Stimulated activated CD4-positive, alpha-beta T cell treated with anti-CD3 and anti-CD28 coated beads, Interleukin-15, amount 100 ng/mL, for 24 hours (primary cell): ENCODE measurements around the gene PDE4D.
"Not testable (repeated sequence)": the region's sequence is repeated elsewhere in the genome, so short reads cannot be mapped to it uniquely, and the experiment has no call there.

Experiments used
- DNase-seq: peaks from one replicate; pipeline ENCODE4 v3.0.0-alpha.2; 2020

Gene PDE4D

DNA sequence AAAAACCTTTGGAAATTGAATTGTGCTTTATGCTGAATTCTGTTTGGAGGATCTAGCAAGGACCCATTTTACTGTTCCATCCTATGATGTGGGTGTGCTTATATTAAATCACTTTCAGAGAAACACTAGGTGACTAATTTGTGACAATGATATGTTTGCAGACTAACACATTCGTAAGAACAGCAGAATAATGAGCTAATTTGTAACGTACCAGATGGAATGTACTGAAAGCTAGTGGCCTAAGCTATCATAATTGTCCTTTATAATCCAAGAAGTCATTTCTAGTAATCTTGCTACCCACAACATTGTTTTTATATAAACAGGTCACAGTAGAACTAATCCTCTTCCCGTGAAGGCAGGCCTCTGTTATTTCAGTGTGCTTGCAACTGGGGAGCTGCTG, 292.5 kb downstream of the PDE4D start:
- DNase-seq = no peak

GRCh38 chr5:59600153-59600552, 293.4 kb downstream of the PDE4D start:
- DNase-seq = no peak

DNA sequence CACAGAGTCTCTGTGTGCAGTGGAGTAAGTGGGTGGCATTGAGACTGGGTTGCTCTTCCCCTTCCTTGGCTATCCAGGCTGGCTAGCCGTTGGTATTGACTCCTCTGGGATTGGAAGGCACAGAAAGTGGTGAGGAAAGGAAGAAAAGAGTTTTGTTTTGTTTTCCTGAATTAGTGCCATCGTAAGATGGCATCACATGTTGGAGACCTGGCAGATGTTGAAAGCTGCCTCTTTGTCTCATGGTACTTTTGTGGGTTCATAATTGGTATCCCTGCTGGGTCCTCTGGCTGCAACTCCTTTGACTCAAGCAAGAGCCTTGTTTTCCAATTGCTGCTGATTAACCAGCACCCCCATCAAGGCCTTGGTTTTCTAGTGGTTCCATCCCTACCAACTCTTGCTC, 293.8 kb downstream of the PDE4D start:
- no peak for DNase-seq

- no peak for DNase-seq
Observed at GRCh38 chr5:59598547-59598874, 295.0 kb downstream of the PDE4D start.

DNA sequence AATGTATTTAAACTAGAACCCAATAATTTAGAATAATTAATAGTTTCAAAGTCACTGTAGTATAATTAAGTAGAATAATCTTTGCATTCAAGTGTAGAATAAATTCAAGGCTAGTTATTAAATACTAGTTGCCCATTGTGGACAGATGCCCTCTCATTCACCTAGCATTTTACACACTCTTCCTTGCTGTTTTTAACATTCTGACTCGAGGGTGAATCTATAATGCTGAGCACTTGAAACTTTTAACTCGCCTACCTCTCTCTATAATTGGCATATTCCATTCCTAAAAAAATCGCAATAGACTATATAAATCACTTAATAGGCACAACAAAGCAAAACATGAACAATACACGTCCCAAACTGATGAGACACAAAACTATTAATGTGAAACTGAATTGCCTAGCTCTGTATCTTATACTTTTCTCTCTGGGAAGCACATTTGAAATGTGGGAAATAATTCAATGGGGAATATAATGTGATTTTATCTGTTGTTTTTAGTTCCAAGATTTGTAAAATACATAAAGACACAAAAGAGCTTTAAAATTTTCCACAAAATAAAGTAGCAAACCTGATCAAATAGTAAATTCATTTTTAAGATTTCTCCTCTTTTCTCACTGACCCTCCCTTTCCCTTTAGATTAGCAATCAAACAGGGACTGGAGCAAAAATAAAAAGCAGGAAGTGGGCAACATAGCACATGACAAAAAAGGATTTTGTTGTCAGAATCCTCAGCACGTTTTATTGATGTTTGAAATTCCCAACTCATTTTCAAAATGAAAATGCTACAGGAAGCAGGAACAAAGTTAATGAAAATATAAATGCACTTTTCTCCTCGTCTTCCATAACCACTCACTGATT, 295.6 kb downstream of the PDE4D start:
- no peak for DNase-seq

GRCh38 chr5:59596586-59597350, 296.8 kb downstream of the PDE4D start:
- no peak for DNase-seq

- DNase-seq = not testable (repeated sequence)
Observed at GRCh38 chr5:59594118-59594517, 299.4 kb downstream of the PDE4D start.

GRCh38 chr5:59593439-59594007, 300.0 kb downstream of the PDE4D start:
- DNase-seq = no peak

- no peak for DNase-seq
Observed at GRCh38 chr5:59592101-59592500, 301.4 kb downstream of the PDE4D start.

GRCh38 chr5:59591162-59591561, 302.4 kb downstream of the PDE4D start:
- no peak for DNase-seq

GRCh38 chr5:59588922-59589321, 304.6 kb downstream of the PDE4D start:
- no peak for DNase-seq

GRCh38 chr5:59587489-59588337, 305.8 kb downstream of the PDE4D start:
- DNase-seq = no peak

- DNase-seq = no peak
Observed at GRCh38 chr5:59586841-59587240, 306.7 kb downstream of the PDE4D start.

GRCh38 chr5:59584858-59585846, 308.4 kb downstream of the PDE4D start:
- DNase-seq = no peak

- no peak for DNase-seq
Observed at GRCh38 chr5:59583810-59584562, 309.5 kb downstream of the PDE4D start.

- no peak for DNase-seq
Observed at GRCh38 chr5:59583151-59583809, 310.2 kb downstream of the PDE4D start.

- no peak for DNase-seq
Observed at GRCh38 chr5:59582746-59583145, 310.8 kb downstream of the PDE4D start.

DNA sequence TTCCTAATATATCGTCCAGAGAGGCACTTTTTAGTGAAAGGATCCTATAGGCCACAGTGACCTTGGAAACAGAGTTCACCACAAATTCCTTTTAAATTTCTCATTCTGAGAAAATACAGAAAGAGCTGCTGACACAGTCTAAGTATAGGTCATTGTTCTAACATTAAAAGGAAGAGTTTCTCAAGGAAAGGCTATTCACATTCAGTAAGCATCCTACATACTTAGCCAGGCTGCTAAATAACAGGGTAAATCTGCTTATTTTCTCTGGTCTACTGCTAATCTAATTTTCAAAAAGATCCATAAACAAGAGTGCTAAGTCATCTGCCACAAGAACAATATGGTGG, 313.7 kb downstream of the PDE4D start:
- DNase-seq = no peak

DNA sequence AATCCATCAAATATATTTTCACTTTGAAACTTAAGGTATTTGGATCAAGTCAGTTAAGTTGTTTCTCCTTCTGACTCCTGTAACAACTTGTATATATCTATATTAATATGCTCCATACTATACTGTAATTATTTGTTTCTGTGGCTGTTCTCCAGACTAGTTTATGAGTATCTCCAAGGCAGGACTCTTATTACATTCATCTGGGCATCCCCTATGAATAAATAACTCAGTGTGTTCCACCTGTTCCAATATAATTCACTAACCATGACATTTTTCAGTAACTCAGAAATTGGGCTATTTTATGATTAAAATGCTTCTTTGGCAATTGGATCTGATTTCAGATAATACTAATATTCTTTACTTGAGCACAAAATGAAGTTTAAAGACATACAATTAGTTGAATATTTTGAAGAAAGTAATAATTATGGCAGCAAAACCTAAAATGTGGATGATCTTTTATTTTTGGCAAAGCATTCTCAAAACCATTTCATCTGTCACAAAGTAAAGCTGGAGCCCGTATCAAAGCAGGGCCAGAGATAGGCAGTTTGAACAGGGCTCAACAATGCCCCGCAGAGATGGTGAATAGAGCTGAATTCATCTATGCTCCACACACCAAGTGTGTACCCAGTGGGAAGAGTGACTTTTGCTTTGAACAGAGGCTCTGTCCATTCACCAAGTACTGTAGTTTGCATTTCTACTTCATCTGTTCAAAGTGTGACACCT, 314.3 kb downstream of the PDE4D start:
- DNase-seq = no peak

GRCh38 chr5:59577485-59577884, 316.0 kb downstream of the PDE4D start:
- DNase-seq = no peak
